ENCODE measurements around the gene TNFRSF1A. TPM values are rescaled to one million over a fixed set of nuclear protein-coding genes. Genes with fewer than 3 reads are reported as not detected.

TNFRSF1A gene
- total and polyA plus RNA-seq, 9 of the 15 experiments (the other 6 are each of a cell fraction or from before 2014, with no cell fraction given), result 0.76 to 43.5 (median 30.0) TPM

GRCh38 chr12:6370994-6371754, 29.3 kb upstream of the TNFRSF1A start (continued):
- TF ChIP-seq REST (IDR thresholded peaks at IDR 0.05; ENCODE audit: borderline replicate concordance) (0 out of 2 replicates have a peak, but pooled peaks have one; percentile 28), REST (CRISPR knock-in tag; IDR thresholded peaks at IDR 0.05; ENCODE audit: low read depth) (no peak), UBTF (IDR thresholded peaks at IDR 0.05; ENCODE audit: borderline replicate concordance in 1 of 2, low read depth in 2 of 2, low read length in 2 of 2) (no peak), ZBTB33 (CRISPR knock-in tag; IDR thresholded peaks at IDR 0.05) (peak; percentile 96), GTF2E2 (tag; IDR thresholded peaks at IDR 0.05) (no peak), SMARCE1 (IDR thresholded peaks at IDR 0.05) (peak; percentile 31; the same call in 1 of the 2 replicates), CTBP1 (IDR thresholded peaks at IDR 0.05; ENCODE audit: borderline replicate concordance) (0 out of 2 replicates have a peak, but pooled peaks have one; percentile 37), POLR2AphosphoS5 (IDR thresholded peaks at IDR 0.05; ENCODE audit: control insufficient read depth, insufficient read depth, low read depth, low read length) (no peak), ZKSCAN3 (CRISPR knock-in tag; IDR thresholded peaks at IDR 0.05) (no peak), TBL1XR1 (IDR thresholded peaks at IDR 0.05; ENCODE audit: low read length in 2 of 2) (no peak), MITF (IDR thresholded peaks at IDR 0.05) (no peak), ZEB2 (IDR thresholded peaks at IDR 0.05) (peak; percentile 52; the same call in 1 of the 2 replicates)

All from K562 (cell line).